Uterus (tissue), 2 donors: ENCODE results near the gene RANBP17.

Source experiments
- POLR2A ChIP-seq, 2 donors: fragments of 450-650 bp; IDR thresholded peaks; one replicate each; pipeline ENCODE4 v1.6.1; 2016; ENCODE audit warnings: antibody characterized with exemption in 2 of 2, mild to moderate bottlenecking in 1 of 2, moderate library complexity in 1 of 2
- TF ChIP-seq, protein P1 (sequence below), 4 experiments: fragments of 200-600 bp in 2 of 4; fragments of 450-650 bp in 2 of 4; sonication (generic) in 2 of 4; IDR thresholded peaks; one replicate each; pipeline ENCODE4 v1.5.1; 2016 to 2019; ENCODE audit warnings: antibody characterized with exemption in 4 of 4, mild to moderate bottlenecking in 2 of 4, moderate library complexity in 1 of 4

GRCh38 chr5:170945275-170945674 is 83.5 kb downstream of the RANBP17 start:
- no peak for TF ChIP-seq POLR2A (IDR thresholded peaks at IDR 0.05)
- TF ChIP-seq, protein P1, sequence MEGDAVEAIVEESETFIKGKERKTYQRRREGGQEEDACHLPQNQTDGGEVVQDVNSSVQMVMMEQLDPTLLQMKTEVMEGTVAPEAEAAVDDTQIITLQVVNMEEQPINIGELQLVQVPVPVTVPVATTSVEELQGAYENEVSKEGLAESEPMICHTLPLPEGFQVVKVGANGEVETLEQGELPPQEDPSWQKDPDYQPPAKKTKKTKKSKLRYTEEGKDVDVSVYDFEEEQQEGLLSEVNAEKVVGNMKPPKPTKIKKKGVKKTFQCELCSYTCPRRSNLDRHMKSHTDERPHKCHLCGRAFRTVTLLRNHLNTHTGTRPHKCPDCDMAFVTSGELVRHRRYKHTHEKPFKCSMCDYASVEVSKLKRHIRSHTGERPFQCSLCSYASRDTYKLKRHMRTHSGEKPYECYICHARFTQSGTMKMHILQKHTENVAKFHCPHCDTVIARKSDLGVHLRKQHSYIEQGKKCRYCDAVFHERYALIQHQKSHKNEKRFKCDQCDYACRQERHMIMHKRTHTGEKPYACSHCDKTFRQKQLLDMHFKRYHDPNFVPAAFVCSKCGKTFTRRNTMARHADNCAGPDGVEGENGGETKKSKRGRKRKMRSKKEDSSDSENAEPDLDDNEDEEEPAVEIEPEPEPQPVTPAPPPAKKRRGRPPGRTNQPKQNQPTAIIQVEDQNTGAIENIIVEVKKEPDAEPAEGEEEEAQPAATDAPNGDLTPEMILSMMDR (IDR thresholded peaks at IDR 0.05), result no peak
